ENCODE results near the gene CXCR5.

DNA sequence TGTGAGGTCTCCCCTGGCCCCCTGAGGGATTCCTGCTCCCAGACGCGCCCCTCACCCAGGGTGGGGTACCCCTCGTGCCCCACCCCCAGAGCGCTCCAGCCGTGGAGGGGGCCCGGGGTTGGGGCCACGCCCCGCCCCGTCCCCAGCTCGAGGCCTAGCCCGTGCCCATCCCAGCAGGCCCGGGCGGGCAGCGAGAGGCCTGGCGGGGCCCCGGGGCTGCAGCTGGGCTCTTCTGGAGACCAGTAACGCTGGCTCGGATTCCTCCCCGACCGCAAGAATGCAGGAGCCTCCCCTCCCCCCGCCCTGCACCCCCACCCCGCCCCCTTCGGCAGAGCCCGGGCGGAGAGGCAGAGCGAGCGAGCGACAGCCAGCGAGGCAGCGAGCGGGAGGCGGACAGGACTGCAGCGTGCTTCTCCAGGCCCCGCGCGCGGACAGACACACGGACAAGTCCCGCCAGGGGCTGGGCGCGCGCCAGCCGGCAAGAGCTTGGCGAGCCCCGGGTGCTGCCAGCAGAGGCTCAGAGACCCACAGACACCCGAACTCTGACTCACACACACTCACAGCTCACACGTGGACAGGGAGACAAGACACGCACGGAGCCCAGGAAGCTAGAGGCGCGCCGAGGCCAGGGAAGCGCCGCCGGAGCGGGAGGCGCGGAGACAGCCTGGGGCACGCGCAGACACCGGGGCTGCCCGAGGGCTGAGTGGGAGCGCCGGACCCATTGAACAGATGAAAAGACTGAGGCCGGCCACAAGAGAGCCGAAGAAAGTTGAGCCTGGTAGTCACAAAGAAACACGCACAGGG, 26.8 kb downstream of the CXCR5 start:
- TF ChIP-seq, protein P1, sequence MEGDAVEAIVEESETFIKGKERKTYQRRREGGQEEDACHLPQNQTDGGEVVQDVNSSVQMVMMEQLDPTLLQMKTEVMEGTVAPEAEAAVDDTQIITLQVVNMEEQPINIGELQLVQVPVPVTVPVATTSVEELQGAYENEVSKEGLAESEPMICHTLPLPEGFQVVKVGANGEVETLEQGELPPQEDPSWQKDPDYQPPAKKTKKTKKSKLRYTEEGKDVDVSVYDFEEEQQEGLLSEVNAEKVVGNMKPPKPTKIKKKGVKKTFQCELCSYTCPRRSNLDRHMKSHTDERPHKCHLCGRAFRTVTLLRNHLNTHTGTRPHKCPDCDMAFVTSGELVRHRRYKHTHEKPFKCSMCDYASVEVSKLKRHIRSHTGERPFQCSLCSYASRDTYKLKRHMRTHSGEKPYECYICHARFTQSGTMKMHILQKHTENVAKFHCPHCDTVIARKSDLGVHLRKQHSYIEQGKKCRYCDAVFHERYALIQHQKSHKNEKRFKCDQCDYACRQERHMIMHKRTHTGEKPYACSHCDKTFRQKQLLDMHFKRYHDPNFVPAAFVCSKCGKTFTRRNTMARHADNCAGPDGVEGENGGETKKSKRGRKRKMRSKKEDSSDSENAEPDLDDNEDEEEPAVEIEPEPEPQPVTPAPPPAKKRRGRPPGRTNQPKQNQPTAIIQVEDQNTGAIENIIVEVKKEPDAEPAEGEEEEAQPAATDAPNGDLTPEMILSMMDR (IDR thresholded peaks at IDR 0.05): no peak
- TF ChIP-seq POLR2A (IDR thresholded peaks at IDR 0.05): peak in 2 of 3 donors; percentile 10 to 37
